Glutamatergic neuron (in vitro differentiated cells): ENCODE results near the gene ODAD4. TPM values are rescaled to one million over a fixed set of nuclear protein-coding genes. Genes with fewer than 3 reads are reported as not detected.

Source experiments
- DNase-seq: peaks from one replicate; pipeline ENCODE4 v3.0.0; 2022
- H3K27ac Mint-ChIP-seq: one replicate; pipeline ENCODE4 v1.8.0; 2020; ENCODE audit warnings: mild to moderate bottlenecking, mixed read lengths, inconsistent platforms; ENCODE audit not compliant: unreplicated experiment
- H3K27me3 Mint-ChIP-seq: one replicate; pipeline ENCODE4 v1.8.0; 2020; ENCODE audit warnings: mild to moderate bottlenecking, moderate library complexity, mixed read lengths, inconsistent platforms; ENCODE audit not compliant: unreplicated experiment
- H3K36me3 Mint-ChIP-seq: one replicate; pipeline ENCODE4 v1.8.0; 2020; ENCODE audit warnings: mild to moderate bottlenecking, mixed read lengths, inconsistent platforms; ENCODE audit not compliant: unreplicated experiment
- H3K4me1 Mint-ChIP-seq: one replicate; pipeline ENCODE4 v1.8.0; 2020; ENCODE audit warnings: mild to moderate bottlenecking, low read depth, mixed read lengths, inconsistent platforms; ENCODE audit not compliant: unreplicated experiment
- H3K4me3 Mint-ChIP-seq: one replicate; pipeline ENCODE4 v1.8.0; 2020; ENCODE audit warnings: mild to moderate bottlenecking, mixed read lengths, inconsistent platforms; ENCODE audit not compliant: unreplicated experiment
- H3K9me3 Mint-ChIP-seq: one replicate; pipeline ENCODE4 v1.8.0; 2020; ENCODE audit warnings: mild to moderate bottlenecking, moderate library complexity, mixed read lengths, inconsistent platforms; ENCODE audit not compliant: unreplicated experiment
- total RNA-seq: library from RNA; stranded (reverse); fragmentation: NEBNext Ultra II Directional; extraction: Animal tissue kit (Norgen Biotek cat#: 25700); gene quantifications from one replicate; pipeline ENCODE4 v1.2.1, GENCODE V29; 2021; ENCODE audit not compliant: unreplicated experiment
- TF ChIP-seq, protein P1 (sequence below): fragments of 200-600 bp; sonication (generic); IDR thresholded peaks from one replicate; pipeline ENCODE4 v1.5.0; 2021; ENCODE audit not compliant: partially characterized antibody, unreplicated experiment

The ODAD4 gene
- total RNA-seq, 1 donor from 2014 or later = 3.4 TPM

DNA sequence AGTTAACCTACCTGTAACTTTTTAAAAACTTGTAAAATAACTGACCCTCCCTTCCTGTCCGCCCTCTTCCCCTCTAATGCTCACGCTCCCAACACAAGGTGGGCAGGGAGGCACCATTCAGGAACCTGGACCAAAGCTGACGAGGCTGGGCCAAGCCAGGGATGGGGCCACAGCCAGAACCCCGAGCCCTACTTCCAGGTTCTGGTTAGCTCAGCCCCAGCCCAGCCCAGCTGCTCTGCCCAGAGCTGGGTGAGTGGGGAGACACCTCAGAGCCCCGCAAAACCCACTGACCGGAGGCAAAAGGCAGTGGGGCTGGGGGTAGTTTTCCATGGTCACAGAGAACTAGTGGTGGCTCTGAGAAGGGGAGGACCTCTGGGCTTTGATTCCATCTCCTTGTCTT is 43.6 kb downstream of the ODAD4 start:
- Mint-ChIP-seq H3K27ac (no peak overlapping the region), H3K4me1 (no peaks in the 10 kb centered on the region), H3K4me3 (no peak overlapping the region), H3K9me3 (peaks cover 7% of the 10 kb centered on the region), H3K27me3 (peaks cover 8% of the 10 kb centered on the region), H3K36me3 (peaks cover 5% of the 10 kb centered on the region)
- TF ChIP-seq, protein P1, sequence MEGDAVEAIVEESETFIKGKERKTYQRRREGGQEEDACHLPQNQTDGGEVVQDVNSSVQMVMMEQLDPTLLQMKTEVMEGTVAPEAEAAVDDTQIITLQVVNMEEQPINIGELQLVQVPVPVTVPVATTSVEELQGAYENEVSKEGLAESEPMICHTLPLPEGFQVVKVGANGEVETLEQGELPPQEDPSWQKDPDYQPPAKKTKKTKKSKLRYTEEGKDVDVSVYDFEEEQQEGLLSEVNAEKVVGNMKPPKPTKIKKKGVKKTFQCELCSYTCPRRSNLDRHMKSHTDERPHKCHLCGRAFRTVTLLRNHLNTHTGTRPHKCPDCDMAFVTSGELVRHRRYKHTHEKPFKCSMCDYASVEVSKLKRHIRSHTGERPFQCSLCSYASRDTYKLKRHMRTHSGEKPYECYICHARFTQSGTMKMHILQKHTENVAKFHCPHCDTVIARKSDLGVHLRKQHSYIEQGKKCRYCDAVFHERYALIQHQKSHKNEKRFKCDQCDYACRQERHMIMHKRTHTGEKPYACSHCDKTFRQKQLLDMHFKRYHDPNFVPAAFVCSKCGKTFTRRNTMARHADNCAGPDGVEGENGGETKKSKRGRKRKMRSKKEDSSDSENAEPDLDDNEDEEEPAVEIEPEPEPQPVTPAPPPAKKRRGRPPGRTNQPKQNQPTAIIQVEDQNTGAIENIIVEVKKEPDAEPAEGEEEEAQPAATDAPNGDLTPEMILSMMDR = no peak
- no peak for DNase-seq

DNA sequence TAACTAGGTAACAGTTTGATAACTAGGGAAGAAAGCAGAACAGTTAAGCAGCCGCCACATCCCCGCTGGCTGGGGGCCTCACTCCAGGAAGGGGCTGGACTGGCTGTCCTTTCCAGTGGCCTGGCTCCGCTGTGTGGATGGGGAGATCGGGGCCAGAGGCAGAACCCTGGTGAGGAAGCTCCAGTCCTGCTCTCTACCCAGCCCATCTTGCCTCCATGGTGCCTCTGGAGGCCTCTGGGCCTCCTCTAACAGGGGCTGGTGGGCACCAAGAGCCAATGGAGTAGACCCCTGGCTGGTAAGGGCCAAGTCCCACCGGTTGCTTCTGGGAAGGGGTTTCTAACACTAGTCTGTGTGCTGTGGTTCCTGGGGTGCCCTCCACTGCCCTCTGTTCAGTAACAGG is 44.2 kb downstream of the ODAD4 start:
- Mint-ChIP-seq H3K27ac (no peak overlapping the region), H3K36me3 (peaks cover 5% of the 10 kb centered on the region), H3K4me1 (no peaks in the 10 kb centered on the region), H3K27me3 (peaks cover 8% of the 10 kb centered on the region), H3K4me3 (no peak overlapping the region), H3K9me3 (peaks cover 5% of the 10 kb centered on the region)
- TF ChIP-seq, protein P1 = no peak
- DNase-seq = no peak

DNA sequence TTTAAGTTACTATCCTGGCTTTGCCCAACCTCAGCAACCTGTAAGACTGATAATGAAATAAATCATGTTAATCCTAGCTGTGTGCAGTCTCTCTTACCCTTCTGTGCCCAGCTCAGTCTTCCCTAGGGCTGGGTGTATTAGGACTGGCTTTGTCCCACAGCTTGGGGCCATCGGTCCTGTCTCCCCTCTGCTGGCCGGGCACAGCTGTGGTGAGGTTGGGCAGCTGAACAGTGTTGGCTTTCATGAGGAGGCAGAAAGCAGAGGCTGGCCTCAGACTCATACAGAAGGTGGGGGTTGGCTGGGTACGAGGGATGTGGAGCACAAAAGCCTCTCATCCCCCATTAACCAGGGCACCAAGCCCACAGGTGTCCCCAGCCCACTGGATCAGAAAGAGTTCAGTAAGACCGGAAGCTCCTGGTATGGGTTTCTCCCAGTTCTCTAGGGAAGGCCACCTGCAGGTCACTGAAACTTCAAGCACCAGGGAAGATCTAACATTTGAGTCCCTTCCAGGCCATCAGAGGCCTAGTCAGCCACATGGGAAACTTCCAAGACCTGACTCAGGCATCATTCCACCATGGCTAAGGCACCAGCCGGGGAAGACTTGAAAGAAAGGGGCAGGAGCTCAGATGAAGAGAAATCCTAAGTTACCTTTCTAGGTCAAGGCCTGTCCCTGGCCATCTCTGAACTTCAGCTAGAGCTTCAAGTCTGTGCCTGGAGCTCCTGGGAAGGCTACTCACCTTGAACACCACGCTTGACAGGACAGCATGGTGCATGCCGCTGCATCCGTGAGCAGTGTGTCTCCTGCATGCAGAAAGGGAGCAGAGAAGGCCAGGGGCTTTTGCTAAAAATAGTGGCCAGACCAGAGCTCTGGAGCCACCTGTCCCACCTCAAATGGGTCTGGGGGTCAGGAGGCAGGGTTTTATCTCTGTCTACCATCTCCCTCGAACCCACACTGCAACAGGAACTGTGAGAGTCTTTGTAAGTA is 45.0 kb downstream of the ODAD4 start:
- H3K36me3 Mint-ChIP-seq = peaks cover 5% of the 10 kb centered on the region
- H3K27ac Mint-ChIP-seq = no peak overlapping the region
- no peaks in the 10 kb centered on the region for H3K4me1 Mint-ChIP-seq
- H3K9me3 Mint-ChIP-seq = peaks cover 5% of the 10 kb centered on the region
- no peak overlapping the region for H3K4me3 Mint-ChIP-seq
- peaks cover 8% of the 10 kb centered on the region for H3K27me3 Mint-ChIP-seq
- DNase-seq = no peak
- TF ChIP-seq, protein P1 = no peak

DNA sequence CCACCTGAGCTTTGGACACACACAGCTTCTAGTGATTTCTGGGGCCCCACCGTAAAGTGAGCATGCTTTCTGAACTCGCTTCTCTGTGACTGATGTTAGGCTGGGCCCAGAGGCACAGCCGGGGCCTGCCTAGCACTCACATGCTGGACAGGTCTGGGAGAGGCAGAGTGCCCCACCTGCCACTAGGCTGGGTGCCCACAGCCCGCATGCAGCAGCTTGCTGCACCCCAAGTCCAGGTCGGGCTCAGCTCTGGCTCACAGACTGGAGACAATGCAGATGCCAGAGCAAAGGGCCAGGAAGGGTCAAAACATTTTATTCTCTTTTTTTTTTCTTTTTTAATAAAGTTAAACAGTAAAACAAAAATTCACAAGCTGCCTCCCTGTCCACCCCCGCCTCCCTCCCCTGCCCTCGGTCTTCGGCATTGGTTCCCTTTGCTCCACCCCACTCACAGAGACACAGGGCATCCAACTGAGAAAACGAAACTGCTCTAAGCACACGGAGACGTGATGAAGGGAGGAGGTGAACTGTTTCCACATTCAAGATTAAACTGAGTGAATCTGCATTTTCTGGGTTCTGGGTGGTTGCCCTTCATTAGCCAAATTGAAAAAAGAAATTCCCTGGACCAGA is 45.8 kb downstream of the ODAD4 start:
- Mint-ChIP-seq H3K9me3 (peaks cover 5% of the 10 kb centered on the region), H3K4me3 (no peak overlapping the region)

More for the DNA sequence above, 45.8 kb downstream of the ODAD4 start:
- H3K36me3 Mint-ChIP-seq = peaks cover 5% of the 10 kb centered on the region
- TF ChIP-seq, protein P1 = no peak
- H3K4me1 Mint-ChIP-seq = no peaks in the 10 kb centered on the region
- peak overlapping the region; percentile 1 for H3K27ac Mint-ChIP-seq
- DNase-seq = no peak
- peaks cover 8% of the 10 kb centered on the region for H3K27me3 Mint-ChIP-seq
